GM19395 (cell line): Measurements from ENCODE around the gene SSU72.
"Not testable (repeated sequence)": the region's sequence is repeated elsewhere in the genome, so short reads cannot be mapped to it uniquely, and the experiment has no call there.

Experiments used
- ATAC-seq: cut with Tn5 transposase; IDR thresholded peaks from one replicate; pipeline ENCODE4 v1.9.1; 2021; ENCODE audit warnings: mild to moderate bottlenecking, moderate library complexity; ENCODE audit not compliant: unreplicated experiment

The SSU72 gene

DNA sequence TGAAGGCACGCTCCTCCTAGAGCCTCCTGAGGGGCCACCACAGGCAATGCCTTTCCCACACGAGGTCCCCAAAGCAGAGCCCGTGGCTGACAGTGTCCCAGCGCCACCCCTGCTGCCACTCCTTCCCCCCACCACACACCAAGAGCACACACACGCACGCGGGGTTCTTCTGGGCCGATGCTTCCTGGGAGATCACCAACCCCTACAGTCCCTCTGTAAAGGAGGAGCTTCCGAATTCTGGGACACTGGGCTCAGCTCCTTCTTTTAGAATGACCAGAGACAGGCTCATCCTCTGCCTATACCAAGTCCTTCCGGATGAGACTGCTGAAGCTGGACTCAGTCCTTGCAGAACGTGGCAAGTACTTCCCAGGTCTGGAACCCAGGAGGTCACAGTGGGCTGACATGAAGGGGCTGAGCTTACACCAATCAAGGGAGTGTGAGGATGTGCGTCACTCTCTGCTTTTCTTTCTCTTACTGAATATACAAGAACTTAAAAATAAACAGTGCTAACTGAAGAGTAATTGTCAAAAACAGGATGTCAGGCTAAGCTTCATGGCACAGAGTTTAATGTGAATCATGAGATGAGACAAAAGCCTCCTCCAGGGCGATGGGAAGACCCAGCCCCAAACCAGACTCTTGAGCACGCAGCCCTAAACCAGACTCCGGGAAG lies 12.7 kb downstream of the SSU72 start:
- no peak for ATAC-seq

DNA sequence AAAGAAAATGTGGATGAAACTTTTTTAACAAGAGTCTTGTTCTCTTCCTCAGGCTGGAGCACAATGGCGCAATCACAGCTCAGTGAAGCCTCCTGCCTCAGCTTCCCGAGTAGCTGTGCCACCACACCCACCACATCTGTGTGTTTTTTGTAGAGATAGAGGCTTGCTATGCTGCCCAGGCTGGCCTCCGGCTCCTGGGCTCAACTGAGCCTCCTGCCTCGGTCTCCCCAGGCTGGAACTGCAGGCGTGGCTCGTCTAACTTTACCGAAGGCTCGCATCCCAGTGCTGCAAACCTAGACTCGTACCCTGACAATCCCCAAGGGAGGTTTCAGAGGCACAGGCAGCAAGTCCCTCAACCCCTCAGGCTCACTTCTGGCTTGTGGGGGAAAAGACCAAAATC lies 14.5 kb downstream of the SSU72 start:
- ATAC-seq, result no peak

DNA sequence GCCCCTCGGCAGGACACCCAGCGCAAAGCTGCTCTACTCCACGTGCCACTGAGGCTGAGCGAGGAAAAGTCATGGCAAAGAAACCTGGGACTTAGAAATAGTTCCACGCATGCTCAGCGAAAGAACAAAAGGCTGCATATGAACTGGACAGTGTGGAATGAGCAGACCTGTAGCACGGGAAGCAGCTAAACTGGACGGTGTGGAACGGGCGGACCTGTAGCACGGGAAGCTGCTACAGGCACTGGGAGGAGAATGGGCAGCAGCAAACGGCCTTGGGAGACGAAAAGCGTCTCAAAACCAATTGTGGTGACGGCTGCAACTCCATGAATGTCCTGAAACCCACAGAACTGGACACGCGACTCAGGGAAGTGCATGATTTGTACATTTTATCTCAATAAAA lies 15.6 kb downstream of the SSU72 start:
- ATAC-seq, result no peak

- ATAC-seq, result no peak
These were observed 16.1 kb downstream of the SSU72 start for GRCh38 chr1:1558591-1558990.

- ATAC-seq, result not testable (repeated sequence)
These were observed 17.0 kb downstream of the SSU72 start for GRCh38 chr1:1557688-1558087.

DNA sequence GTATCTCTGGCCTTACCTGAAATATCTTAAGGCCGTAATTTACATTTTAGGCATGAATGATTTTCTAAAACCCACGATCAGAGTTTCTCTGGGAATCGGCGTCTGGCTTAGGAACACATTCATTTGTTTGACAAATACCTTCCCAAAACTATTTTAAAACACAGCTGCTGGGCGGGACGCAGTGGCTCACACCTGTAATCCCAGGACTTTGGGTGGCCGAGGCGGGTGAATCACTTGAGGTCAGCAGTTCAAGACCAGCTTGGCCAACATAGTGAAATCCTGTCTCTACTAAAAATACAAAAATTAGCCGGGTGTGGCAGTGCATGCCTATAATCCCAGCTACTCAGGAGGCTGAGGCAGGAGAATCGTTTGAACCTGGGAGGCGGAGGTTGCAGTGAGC lies 17.7 kb downstream of the SSU72 start:
- not testable (repeated sequence) for ATAC-seq

- ATAC-seq, result no peak
These were observed 18.2 kb downstream of the SSU72 start for GRCh38 chr1:1556505-1556904.

- no peak for ATAC-seq
These were observed 19.4 kb downstream of the SSU72 start for GRCh38 chr1:1554926-1555915.

DNA sequence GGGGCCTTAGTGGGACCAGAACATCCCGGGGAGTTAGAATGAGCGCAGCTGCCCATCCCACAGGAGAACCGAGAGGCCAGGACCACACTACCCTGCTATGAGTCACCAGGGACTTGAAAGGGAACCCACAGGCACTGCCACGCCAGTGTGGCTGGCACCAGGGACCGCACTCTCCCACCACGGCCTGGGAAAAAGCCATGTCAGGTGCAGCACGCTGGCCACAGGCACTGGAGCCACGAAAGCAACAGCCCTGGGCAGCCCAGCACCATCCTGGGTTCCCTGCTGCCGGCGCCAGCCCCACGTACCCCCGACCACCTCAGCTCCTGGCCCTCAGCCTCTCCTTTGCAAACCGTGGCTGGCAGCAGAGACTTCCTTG lies 20.1 kb downstream of the SSU72 start:
- no peak for ATAC-seq

GRCh38 chr1:1553821-1554494 lies 20.7 kb downstream of the SSU72 start:
- no peak for ATAC-seq

DNA sequence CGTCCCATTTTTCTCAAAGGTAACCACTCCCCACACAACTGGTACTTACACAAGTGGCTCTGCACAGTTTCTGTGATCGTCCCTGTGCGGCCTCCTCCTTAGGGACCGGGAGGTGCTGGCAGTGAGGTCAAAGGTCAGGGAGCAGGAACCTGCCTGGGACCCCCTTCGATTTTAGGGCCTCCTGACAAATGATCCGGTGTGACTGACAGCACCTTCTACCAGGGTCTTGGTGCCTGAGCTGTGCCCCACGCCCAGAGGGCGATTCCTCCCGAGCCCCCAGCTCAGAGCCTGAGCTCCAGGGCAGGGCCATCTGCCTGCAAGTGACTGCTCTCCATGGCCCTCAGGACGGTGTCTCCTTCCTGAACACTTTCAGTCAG lies 22.4 kb downstream of the SSU72 start:
- ATAC-seq, result no peak

DNA sequence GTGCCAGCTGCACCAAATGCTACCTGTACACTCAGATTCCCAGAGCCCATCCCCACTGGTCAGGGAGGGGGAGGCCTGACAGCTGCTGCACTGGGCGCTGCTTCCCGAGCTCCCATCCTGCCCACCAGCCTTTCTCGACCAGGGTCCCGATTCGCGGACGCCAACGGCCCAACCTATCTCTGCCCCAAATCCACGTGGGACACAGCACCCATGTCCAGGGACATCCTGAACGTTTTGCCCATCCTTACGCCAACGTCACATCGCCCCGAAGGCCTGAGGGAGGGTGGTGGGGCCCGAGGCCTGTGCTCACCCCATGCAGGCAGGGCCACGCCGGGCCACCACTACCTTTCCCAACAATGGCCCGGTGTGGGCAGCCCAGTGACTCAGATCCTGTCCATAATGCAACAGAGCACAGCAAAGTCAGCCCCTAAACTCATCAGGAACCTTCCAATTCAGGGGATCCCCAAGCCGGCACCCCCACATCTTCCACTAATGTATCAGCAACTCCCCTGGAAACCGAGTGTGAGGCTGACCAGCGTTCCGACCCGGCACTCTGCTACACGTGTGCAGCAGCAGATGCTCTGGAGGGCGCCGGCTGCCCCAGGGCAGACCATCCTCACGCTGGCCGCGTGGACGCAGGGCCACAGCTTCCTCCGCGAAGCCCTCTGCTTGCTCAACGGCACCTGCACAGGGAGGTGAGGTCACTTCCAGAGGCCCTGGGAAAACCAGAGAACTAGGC lies 23.0 kb downstream of the SSU72 start:
- ATAC-seq, result no peak

DNA sequence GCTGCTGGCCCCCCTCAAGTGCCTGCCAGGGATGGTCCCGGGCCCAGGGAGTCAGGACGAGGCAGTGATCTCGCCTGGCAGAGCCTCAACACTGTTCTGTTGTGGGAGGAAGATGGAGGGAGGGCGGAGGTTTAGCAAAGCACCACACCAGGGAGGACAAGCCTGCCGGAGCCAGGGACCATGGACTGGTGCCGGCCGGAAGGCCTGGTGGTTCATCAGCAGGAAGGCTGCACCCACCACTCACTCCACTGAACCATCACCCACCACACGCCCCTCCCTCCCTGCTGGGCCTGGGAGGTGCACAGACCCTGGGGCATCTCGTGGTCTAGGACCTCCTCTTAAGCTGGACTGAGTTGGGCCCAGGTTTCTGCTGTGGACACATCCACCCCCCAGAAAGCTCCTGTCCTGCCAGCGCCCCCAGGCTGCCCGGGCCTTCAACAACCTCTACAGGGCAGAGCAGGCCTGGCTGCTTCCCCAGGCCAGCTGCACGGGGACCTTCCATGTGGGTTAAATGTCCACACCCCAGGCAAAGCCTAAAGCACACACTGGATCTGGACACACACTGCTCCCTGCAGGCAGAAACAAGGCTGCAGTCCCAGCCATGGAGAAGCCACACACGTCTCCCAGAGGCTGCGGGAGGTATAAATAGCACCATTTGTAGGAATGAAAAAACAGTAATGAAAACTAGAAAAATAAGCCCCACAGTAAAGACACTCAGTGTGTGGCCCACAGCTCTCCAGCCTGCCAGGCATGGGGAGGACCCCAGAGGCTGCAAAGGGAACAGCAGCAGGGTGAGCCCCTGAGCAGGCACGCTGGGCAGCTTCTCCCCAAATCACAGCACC lies 23.9 kb downstream of the SSU72 start:
- no peak for ATAC-seq

DNA sequence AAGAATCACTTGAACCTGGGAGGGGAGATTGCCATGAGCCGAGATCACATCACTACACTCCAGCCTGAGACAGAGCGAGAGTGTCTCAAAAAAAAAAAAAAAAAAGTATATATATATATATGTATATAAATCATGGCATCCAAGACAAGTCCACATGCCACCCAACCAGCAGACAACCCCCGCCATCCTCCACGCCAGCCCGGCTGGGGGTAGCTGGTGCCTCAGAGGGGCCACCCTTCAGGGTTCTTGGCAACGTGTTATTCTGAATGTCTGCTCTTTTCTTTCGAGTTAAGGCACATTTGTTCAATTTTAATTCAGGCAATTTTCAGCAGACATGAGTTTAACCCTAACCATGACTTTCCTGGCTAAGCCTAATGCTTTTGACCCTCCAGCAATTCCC lies 24.6 kb downstream of the SSU72 start:
- no peak for ATAC-seq

DNA sequence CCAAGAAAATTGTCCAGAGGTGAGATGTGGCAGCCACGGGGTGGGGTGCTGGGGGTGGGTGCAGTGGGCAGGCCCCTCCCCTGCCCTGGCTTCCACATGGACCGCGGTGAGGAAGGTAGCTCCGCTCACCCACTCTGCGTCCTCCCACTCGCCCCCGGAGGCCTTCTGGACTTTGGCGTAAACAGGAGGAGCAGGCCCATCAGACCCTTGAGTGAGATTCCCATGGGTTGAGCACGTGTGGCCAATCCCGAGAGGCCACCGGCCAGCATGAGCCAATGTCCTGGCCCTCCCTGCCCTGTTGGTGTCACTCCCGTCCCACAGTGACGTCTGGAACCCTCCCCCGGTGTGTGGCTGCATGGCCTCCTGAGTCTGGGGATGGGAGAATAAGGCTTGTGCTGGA lies 26.1 kb downstream of the SSU72 start:
- ATAC-seq, result no peak

DNA sequence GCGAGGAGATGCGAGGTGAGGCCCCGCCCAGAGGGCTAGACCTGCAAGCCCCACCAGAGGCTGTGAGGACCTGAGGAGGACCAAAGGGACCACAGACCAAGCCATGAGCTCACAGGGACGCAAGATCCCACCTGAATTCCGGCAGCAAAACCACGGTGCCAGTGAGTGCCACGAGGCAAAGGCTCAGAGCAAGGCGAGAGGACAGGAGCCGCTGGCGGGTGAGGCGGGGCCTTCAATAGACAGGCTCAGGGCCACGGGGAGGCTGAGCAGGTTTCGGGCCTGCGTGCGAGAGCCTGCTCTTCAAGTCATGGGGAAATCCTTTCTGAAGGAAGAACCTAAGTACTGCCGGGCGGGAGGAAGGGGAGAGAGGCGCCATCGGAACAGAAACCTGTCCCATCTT lies 27.2 kb downstream of the SSU72 start:
- no peak for ATAC-seq

DNA sequence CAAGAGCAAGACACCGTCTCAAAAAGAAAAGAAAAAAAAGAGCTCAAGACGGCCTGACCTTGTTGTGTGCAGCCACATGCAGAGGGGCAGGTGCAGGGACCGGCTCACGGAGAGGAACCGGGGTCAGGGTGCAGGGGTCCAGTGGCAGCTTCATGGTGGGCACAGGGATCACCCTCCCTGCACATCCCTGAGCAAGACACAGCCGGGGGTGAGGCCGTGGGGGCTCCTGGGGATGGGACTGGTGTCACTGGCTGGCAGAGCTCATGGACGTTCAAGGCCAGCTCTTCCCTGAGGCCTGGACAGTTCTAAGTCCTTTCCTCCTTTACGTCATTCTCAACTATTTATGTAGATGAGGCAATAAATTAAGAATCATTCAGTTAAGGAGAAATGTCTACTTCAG lies 27.7 kb downstream of the SSU72 start:
- ATAC-seq, result no peak

DNA sequence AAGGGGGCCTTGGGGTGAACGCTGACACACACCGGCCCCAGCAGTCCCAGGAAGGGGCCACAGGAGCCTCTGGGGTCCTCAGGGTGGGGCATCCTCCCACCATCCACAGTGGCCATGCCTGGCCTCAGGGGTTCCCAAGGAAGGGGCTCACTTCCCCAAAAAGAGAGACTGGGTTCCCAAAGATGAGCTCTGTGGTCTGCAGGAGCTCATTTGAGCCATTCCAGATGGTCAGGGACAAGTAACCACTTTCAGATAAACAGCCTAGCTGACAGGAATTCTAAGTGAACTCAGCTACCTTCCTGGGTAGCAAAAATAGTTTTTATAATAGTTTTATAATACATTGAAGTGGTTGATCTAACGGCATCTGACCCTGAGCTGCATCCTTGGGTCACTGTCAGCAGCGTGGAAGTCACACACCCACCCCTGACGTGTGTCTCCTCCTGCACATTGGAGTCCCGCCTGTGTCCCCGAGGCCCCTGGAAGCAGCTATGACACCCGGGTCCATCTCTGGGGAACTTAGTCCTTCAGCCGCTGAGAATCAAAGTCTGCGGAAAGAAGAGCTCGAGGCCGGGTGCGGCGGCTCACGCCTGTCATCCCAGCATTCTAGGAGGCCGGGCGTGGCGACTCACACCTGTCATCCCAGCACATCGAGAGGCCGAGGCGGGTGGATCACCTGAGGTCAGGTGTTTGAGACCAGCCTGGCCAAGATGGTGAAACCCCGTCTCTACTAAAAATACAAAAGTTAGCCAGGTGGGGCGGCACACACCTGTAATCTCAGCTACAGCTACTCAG lies 28.5 kb downstream of the SSU72 start:
- ATAC-seq, result no peak

- no peak for ATAC-seq
These were observed 30.1 kb downstream of the SSU72 start for GRCh38 chr1:1544544-1544943.
